HG02798 (cell line): ENCODE measurements around the gene KIF22.
"Not testable (repeated sequence)": the region's sequence is repeated elsewhere in the genome, so short reads cannot be mapped to it uniquely, and the experiment has no call there.

Experiments
- ATAC-seq: cut with Tn5 transposase; IDR thresholded peaks from one replicate; pipeline ENCODE4 v1.9.1; 2021; ENCODE audit warnings: mild to moderate bottlenecking; ENCODE audit not compliant: unreplicated experiment, poor library complexity

The KIF22 gene

DNA sequence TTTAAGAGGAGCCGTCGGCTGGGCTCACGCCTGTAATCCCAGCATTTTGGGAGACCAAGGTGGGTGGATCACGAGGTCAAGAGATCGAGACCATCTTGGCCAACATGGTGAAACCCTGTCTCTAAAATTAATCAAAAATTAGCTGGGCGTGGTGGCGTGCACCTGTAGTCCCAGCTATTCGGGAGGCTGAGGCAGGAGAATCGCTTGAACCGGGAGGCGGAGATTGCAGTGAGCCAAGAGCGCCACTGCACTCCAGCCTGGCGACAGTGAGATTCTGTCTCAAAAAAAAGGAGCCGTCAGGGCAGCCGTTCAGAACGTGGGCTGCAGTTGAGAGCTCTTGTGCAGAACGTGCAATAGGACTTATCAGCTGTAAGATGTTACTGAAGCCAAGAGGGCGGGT is 2.6 kb downstream of the KIF22 start:
- ATAC-seq = not testable (repeated sequence)

DNA sequence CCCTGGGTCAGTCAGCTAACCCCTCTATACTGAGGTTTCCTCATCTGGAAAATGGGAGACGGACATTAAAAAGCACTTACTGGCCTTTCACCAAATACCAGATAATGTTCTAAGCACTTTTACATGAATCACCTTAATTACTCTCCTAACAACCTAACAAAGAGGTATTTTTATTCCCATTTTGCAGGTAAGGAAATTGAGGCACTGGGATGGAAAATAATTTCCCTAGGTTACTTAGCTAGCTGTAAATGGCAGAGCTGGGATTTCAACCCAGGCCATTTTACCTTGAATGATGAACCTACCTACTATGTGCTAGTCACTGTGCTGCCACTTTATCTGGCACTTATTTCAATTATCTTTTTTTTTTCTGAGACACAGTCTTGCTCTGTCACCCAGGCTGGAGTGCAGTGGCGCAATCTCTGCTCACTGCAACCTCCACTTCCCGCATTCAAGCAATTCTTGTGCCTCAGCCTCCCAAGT is 3.7 kb downstream of the KIF22 start:
- ATAC-seq = no peak

DNA sequence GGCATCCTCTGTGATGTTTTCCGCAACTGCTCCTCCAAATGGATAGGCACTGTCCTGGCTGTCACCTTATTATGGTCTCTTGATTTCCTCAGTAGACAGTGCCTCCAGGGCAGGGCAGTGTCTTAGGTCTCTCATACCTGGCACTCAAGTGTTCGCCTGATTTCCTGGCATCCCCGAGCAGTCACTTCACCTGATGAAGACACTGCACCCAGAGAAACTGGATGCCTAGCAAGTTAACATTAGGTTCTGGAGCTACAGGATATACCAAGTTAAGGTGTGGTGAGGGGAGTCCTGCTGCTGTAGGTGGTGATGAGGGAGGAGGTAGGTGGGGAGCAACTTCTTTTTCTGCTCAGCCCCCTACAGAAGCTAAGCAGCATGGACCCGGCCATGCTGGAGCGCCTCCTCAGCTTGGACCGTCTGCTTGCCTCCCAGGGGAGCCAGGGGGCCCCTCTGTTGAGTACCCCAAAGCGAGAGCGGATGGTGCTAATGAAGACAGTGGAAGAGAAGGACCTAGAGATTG is 11.9 kb downstream of the KIF22 start:
- no peak for ATAC-seq

DNA sequence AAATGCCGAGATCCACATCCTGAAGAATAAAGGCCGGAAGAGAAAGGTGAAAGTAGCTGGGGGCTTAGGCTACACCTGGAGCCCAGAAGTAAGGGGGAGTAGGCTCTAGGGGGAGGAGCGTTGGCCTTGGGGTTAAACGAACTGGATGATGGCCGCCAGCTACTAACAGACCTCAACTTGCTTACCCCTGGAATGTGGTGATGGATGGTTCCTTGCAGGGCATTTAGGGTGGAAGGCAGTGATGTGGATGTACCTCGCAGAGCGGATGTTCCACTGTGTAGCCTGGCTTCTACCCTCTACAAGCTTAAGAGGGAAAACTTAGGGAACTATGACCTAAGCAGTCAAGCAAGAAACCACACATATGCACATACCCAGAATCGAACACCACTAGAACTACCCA is 13.5 kb downstream of the KIF22 start:
- ATAC-seq = no peak

DNA sequence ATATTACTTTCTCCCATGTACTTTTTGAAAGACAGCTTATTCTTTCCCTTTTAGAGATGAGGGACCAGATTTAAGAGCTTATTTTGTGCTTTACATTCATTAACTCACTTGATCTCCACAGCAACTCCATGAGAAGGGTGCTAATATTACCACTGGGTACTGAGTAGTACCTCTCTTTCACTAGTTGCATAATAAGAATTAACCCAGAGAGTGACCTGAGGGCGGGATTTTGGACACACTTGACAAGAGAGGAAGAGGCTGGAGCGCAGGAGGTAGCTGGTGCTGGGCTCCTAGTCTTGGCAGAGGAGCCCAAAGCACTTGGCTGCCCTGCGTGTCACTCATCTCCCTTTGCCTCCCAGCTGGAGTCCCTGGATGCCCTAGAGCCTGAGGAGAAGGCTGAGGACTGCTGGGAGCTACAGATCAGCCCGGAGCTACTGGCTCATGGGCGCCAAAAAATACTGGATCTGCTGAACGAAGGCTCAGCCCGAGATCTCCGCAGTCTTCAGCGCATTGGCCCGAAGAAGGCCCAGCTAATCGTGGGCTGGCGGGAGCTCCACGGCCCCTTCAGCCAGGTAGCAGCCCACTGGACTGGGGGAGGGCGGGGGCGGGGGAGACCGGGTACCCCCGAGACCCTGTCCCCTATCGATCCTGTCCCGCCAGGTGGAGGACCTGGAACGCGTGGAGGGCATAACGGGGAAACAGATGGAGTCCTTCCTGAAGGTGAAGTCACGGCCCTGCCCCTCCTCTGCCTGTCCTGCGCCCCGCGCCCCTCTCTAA is 14.1 kb downstream of the KIF22 start:
- no peak for ATAC-seq

DNA sequence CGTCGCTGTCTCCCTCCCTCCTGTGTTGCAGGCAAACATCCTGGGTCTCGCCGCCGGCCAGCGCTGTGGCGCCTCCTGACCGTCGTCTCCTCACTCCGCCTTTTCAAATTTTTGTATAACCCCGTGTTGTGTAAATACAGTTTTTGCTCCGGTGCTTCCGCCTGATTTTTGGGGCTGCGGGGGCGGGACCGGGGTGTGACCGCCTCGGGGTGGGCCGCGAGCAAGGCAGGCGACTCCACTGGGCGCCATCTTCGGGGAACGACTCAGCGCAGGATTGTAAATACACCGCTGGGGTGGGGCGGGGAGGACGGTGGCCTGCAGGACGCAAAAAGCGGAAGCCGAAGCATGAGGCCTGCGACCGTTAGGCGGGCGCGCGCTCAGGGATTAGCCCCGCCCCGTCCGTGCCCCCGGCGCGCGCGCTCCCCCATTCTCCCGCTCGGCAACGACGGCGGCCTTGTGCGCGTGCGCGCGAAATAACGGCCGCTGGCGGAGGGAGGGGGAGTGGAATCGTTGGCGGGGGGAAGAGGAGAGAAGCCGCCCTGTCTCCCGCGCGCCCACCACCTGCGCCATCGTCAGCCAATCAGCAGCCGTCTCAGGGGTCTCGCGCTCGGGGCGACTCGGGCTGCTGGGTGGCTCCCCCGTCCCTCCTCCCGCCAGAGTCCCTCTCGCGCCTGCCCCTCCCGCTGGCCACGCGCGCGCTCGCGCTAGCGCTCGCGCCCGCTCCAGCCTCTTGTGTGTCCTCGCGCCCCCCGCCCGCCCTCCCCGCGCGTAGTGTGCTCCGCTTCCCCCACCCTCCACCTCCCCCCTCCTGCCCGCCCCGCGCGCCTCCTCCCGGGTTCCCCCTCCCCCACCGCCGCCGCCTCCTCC is 14.9 kb downstream of the KIF22 start:
- peak; percentile 69 for ATAC-seq

DNA sequence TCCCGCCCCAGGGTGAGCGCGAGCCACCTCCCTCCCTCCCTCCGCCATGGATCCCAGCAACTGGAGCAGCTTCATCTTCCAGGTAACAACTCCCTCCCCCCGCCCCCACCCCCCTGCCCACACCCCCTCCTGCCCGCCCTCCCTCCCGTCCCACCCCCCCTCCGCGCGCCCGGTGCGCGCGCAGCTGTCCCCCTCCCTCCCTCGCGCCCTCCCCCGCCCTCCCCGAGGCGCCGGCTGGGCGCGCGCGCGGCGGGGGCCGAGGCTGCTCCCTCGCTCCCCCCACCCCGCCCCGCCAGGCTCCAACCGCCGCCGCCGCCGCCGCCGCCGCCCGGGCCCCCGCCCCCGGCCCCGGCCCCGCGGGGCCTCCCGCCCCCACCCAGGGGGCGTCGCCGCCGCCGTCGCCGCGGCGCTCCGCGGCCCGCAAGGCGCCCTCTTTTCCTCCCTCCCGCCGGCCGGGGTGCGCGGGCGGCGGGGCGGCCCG is 15.6 kb downstream of the KIF22 start, which contains the start of gene MAZ:
MAZ (plus strand) TSS at position 431 of the 481 bp plus-strand sequence. CDS start 173 bp downstream, outside the sequence.
- peak; percentile 20 for ATAC-seq

DNA sequence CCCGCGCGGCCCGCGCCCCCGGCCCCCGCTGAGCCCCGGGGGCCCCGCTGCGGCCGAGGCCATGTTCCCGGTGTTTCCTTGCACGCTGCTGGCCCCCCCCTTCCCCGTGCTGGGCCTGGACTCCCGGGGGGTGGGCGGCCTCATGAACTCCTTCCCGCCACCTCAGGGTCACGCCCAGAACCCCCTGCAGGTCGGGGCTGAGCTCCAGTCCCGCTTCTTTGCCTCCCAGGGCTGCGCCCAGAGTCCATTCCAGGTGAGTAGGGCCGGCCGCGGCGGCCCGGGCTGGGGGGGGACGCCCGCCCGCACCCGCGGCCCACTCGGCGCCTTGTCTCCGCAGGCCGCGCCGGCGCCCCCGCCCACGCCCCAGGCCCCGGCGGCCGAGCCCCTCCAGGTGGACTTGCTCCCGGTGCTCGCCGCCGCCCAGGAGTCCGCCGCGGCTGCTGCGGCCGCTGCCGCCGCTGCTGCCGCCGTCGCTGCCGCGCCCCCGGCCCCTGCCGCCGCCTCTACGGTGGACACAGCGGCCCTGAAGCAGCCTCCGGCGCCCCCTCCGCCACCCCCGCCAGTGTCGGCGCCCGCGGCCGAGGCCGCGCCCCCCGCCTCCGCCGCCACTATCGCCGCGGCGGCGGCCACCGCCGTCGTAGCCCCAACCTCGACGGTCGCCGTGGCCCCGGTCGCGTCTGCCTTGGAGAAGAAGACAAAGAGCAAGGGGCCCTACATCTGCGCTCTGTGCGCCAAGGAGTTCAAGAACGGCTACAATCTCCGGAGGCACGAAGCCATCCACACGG is 16.3 kb downstream of the KIF22 start:
- no peak for ATAC-seq

DNA sequence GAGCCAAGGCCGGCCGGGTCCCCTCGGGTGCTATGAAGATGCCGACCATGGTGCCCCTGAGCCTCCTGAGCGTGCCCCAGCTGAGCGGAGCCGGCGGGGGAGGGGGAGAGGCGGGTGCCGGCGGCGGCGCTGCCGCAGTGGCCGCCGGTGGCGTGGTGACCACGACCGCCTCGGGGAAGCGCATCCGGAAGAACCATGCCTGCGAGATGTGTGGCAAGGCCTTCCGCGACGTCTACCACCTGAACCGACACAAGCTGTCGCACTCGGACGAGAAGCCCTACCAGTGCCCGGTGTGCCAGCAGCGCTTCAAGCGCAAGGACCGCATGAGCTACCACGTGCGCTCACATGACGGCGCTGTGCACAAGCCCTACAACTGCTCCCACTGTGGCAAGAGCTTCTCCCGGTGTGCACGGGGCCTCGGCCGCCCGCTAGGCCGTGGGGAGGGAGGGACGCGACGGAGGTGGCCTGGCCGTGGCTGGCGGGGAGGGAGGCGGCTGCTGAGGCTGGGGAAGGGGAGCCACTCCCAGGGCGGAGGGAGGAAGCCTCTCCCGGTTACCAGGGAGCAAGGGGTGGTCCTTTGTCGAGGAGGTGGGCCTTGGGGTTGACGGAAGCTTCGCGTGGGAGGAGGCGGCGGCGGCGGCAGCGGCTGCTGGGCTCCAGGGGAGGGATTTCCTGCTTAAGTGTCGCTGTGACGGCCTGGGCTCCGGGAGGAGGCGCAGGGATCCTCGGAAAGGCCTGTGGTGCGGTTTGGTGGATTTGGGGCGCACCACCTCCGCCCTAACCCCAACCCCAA is 17.1 kb downstream of the KIF22 start:
- peak; percentile 19 for ATAC-seq

DNA sequence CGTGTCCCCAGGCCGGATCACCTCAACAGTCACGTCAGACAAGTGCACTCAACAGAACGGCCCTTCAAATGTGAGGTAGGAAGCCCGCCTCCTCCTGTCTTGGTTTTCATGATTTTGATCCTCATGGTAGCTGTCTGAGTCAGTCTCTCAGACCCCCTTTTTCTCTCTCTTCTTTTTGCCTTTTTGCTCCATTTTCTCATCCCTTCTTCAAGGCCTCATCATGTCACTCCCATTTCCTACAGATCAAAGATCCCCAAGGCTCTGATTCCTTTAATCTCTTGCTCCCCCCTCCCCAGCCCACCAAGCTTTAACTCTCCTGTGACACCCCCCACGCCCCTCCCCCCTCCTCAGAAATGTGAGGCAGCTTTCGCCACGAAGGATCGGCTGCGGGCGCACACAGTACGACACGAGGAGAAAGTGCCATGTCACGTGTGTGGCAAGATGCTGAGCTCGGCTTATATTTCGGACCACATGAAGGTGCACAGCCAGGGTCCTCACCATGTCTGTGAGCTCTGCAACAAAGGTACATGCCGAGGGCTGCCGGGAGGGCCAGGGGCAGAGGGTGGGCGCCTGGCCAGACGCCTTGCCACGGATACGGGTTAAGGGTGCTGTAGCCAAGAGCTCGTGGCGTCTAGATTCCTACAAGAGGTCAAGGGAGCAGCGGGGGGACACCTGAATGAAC is 17.8 kb downstream of the KIF22 start:
- ATAC-seq = no peak

DNA sequence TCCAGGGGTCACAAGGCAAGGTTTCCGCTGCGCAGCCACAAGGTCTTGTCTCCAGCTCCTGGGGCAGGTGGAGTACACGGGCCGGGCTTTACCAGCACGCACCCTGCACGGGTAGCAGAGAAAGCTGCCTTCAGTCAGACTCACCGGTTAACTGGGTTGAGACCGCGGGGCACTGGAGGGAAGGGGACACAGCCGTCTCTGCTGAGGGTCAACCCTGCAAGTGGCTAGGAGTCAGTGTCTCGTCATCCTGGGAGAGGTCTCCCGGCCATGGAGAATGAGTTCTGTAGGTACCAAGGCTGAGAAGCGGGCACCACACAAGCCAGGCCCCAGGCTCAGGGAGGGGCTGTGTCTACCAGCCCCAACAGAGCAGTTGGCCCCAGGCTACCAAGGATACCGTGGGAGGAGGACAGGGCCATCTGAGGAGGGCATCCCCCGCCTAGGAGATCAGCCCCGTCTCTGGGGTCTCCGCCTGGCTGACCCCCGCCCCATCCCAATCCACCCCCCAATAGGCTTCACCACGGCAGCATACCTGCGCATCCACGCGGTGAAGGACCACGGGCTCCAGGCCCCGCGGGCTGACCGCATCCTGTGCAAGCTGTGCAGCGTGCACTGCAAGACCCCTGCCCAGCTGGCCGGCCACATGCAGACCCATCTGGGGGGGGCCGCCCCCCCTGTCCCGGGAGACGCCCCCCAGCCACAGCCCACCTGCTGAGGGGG is 18.6 kb downstream of the KIF22 start:
- no peak for ATAC-seq

DNA sequence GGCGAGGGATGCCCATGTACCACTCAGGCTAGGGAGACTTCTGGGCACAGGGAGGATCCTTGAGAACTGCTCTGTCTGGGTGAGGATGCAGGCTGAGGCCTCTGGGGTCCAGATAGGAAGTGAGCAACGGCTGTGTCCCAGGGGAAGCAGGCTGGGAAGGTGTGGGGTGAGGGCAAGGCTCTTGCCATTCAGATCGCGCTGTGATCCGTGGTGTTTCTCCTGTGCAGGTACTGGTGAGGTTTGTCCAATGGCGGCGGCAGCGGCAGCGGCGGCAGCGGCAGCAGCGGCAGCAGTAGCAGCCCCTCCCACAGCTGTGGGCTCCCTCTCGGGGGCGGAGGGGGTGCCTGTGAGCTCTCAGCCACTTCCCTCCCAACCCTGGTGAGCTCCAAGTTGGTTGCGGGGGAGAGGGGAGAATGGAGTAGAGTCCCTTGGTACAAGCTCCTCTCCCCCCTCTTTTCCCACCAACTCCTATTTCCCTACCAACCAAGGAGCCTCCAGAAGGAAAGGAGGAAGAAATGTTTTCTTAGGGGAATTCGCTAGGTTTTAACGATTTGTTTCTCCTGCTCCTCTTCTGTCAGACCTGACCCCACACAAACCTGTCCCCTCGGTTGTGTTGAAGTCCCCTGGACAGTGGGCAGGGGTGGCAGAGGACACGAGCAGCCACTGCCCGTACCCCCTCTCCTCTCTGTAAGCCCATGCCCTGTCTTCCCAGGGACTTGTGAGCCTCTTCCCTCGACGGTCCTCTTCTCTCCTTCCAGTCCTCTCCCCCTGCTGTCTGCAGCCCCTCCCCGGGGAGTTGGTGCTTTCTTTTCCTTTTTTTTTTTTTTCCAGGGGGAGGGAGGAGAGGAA is 19.5 kb downstream of the KIF22 start:
- ATAC-seq = no peak

DNA sequence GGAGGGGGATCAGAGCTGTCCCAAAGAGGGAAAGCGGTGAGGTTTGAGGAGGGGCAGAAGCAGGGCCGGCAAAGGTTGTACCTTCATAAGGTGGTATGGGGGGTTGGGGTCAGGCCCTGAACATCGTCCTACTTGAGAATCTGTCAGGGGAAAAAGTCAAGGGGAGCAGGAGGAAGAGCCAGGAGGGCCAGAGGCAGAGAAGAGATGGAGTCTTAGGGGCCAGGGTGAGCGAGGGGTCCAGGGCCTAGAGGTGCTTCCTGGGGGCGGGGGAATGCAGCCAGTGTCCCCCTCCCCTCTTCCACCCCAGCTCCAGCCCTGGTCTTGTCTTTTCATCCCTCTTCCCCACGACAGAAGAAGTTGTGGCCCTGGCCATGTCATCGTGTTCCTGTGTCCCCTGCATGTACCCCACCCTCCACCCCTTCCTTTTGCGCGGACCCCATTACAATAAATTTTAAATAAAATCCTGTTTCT is 20.2 kb downstream of the KIF22 start:
- no peak for ATAC-seq

DNA sequence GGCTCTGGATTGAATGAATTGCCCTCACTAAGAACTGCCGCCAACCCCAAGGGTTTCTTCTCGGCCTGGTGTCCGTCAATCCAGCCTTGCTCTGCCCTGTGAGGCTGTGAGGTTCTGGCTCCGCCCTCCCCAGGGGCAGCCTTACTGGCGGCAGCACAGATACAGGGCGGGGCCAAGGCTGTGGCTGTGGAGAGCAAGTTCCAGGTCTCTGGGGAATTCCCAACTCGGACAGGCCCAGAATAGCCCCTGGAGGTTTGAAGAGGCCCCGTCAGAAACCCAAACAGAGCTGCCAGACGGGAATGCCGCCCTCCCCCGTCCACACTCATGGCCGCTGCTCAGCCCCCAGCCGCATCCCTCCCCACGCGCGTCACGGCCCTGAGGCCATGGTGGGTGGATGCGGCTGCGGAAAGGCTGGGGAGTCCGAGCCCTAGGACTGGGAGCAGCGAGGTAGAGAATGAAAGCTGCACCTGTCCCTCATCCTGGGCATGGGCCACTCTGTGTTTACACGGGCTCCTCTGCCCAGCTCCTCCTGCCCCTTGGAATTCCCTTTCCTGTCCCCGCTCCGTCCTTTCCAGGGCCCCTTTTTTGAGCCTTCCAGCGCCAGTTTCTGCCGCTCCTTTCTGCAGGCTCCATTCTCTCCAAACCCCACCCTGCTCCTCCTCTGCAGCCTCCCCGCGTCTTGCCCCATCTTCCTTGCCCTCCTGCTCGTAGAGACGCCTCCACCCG is 20.8 kb downstream of the KIF22 start:
- ATAC-seq = peak; percentile 39

DNA sequence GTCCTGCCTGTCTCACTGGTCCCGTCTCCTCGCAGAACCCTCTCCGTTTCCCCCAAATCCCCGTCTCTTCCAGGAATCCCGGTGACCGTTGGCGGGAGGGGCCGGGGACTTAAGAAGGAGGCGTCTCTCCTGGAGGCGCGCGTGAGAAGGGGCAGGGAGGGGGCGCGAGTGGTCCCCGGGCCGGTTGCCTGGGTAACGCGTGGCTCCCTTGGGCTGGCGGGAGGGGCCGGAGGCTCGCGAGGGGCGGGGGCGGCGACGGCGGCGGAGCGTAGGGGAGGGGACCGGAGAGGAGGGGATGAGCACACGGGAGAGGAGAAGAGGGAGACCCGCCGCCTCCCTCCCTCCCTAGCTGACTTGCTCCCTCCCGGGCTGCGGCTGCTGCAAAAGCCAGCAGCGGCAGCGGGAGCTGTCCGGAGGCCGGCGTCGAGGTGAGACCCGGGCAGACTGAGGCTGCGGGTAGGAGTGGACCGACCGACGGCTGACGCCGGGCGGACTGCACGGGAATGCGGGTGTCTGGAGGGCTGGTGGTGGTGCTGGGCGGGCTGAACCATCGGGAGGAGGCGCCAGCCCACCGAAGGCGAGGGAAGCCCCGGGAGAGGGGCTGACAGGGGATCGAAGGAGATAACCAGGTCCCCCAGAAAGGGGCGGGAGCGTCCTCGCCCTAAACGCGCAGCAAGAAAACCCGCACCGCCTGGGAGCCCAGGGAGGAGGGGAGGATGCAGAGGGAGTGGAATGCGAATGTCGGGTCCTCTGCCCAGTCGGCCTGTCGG is 21.5 kb downstream of the KIF22 start, which contains the start of gene PRRT2:
PRRT2 (plus strand) TSS at position 298 of the 770 bp plus-strand sequence. CDS start 862 bp downstream, outside the sequence.
- ATAC-seq = no peak
